Stimulated activated CD4-positive, alpha-beta T cell treated with anti-CD3 and anti-CD28 coated beads, Interleukin-1b, Interleukin-23, amount 100 ng/mL, for 1 hour (primary cell): ENCODE results near the gene SMAD3.

ENCODE experiments used
- DNase-seq, 2 donors: peaks; one replicate each; pipeline ENCODE4 v3.0.0-alpha.2; 2020; ENCODE audit warnings: low read depth in 2 of 2

SMAD3 gene

GRCh38 chr15:67080900-67081431 is 15.6 kb downstream of the SMAD3 start:
- DNase-seq = no peak

GRCh38 chr15:67082007-67082536 is 16.7 kb downstream of the SMAD3 start:
- DNase-seq = peak in 1 of 2 donors; percentile 48

- no peak for DNase-seq
These were observed 17.8 kb downstream of the SMAD3 start for GRCh38 chr15:67083135-67083762.

GRCh38 chr15:67084561-67084960 is 19.2 kb downstream of the SMAD3 start:
- no peak for DNase-seq

GRCh38 chr15:67085237-67085817 is 19.9 kb downstream of the SMAD3 start:
- no peak for DNase-seq

- no peak for DNase-seq
These were observed 20.6 kb downstream of the SMAD3 start for GRCh38 chr15:67085818-67086636.

GRCh38 chr15:67086637-67086914 is 21.2 kb downstream of the SMAD3 start:
- DNase-seq = no peak

GRCh38 chr15:67087507-67088172 is 22.2 kb downstream of the SMAD3 start:
- no peak for DNase-seq

- no peak for DNase-seq
These were observed 24.1 kb downstream of the SMAD3 start for GRCh38 chr15:67089217-67090193.

GRCh38 chr15:67090297-67091070 is 25.1 kb downstream of the SMAD3 start:
- no peak for DNase-seq

GRCh38 chr15:67091071-67091979 is 25.9 kb downstream of the SMAD3 start:
- DNase-seq = peak in 1 of 2 donors; percentile 45

- DNase-seq = no peak
These were observed 26.7 kb downstream of the SMAD3 start for GRCh38 chr15:67091980-67092677.

- no peak for DNase-seq
These were observed 27.5 kb downstream of the SMAD3 start for GRCh38 chr15:67092752-67093503.

GRCh38 chr15:67093504-67093862 is 28.1 kb downstream of the SMAD3 start:
- no peak for DNase-seq

GRCh38 chr15:67094001-67094826 is 28.8 kb downstream of the SMAD3 start:
- no peak for DNase-seq

GRCh38 chr15:67095912-67096311 is 30.5 kb downstream of the SMAD3 start:
- no peak for DNase-seq
